Vagina (tissue), 2 donors: ENCODE results near the gene CATSPERB. TPM values are rescaled to one million over a fixed set of nuclear protein-coding genes. Genes with fewer than 3 reads are reported as not detected.

ENCODE experiments used
- DNase-seq, 2 donors: peaks; one replicate each; pipeline ENCODE4 v3.0.0-alpha.2; 2017; ENCODE audit errors: extremely low spot score in 2 of 2
- H3K27ac ChIP-seq: fragments of 200-600 bp; sonication (generic); one replicate; pipeline ENCODE4 v1.5.1; 2019
- H3K27me3 ChIP-seq: fragments of 200-600 bp; sonication (generic); one replicate; pipeline ENCODE4 v1.5.1; 2019
- H3K36me3 ChIP-seq, 2 donors: fragments of 200-600 bp; sonication (generic); one replicate each; pipeline ENCODE4 v1.5.1; 2017 to 2019
- H3K4me1 ChIP-seq: fragments of 200-600 bp; sonication (generic); one replicate; pipeline ENCODE4 v1.5.1; 2019
- H3K4me3 ChIP-seq, 2 donors: fragments of 200-600 bp; sonication (generic); 1 replicate in 1 of 2; 2 replicates in 1 of 2; pipeline ENCODE4 v1.5.1; 2016 to 2019
- H3K9me3 ChIP-seq: fragments of 200-600 bp; sonication (generic); one replicate; pipeline ENCODE4 v1.5.1; 2019
- CTCF ChIP-seq, 3 experiments: fragments of 450-650 bp in 2 of 3; fragments of 200-600 bp in 1 of 3; sonication (generic) in 1 of 3; IDR thresholded peaks; one replicate each; pipeline ENCODE4 v1.5.1; 2017 to 2019; ENCODE audit warnings: antibody characterized with exemption in 3 of 3, mild to moderate bottlenecking in 2 of 3, moderate library complexity in 2 of 3
- POLR2A ChIP-seq, 2 donors: fragments of 450-650 bp; IDR thresholded peaks; one replicate each; pipeline ENCODE4 v1.6.1; 2017; ENCODE audit warnings: antibody characterized with exemption in 2 of 2, mild to moderate bottlenecking in 2 of 2, moderate library complexity in 2 of 2
- POLR2AphosphoS5 ChIP-seq, 2 donors: sonication (generic); formaldehyde crosslinking; IDR thresholded peaks; one replicate each; pipeline ENCODE4 v1.9.0; 2017; ENCODE audit warnings: antibody characterized with exemption in 2 of 2, mild to moderate bottlenecking in 2 of 2, low read depth in 1 of 2; ENCODE audit not compliant: insufficient read depth in 1 of 2
- intact Hi-C: fragments of 100-400 bp; cut with DNase I; formaldehyde crosslinking; loops from one replicate; pipeline ENCODE4 v1.15.1; 2023
- total RNA-seq: library from RNA; depleted of rRNA; stranded (reverse); fragments of >200 nt; gene quantifications from one replicate; pipeline ENCODE4 v1.2.3, GENCODE V29; 2016

The CATSPERB gene
- total RNA-seq, 1 donor from 2014 or later: 5.2 TPM

- H3K4me3 ChIP-seq: no peak overlapping the region
- H3K27ac ChIP-seq: no peak overlapping the region
Measured at GRCh38 chr14:91737619-91738018, 5.7 kb upstream of the CATSPERB start.

DNA sequence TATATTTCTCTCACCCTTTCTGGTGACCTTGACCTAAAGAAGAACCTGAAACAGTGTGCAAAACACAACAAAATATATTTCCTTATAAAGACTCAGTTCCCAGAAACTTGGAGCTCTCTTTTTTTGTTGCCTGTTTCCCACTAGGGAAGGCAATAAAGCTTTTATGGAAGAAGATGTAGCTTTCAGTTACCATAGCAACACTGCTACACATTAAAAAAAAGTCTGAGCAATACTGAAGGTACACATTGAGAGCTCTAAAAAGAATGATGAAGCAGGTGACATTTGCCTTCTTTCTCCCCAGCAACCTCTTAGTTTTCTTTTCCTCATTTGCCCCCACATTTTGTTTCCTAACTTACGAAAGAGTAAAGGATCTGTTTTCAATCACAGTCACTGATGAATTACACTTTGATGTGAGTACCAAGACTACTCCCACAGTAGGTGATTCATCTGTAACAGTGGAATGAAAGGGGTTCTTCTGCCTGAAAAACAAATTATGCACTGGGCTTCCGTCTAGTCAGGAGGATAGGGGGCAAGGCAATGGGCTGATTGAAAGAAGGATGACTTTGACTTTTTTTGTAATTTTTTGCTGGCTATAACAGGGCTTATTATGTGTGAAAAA is 1.1 kb upstream of the CATSPERB start:
- H3K4me3 ChIP-seq: no peak overlapping the region
- intact Hi-C loops: no loop called here
- no peaks in the 10 kb centered on the region for H3K9me3 ChIP-seq
- H3K27ac ChIP-seq: no peak overlapping the region
- no peaks in the 10 kb centered on the region for H3K4me1 ChIP-seq
- no peaks in the 10 kb centered on the region for H3K36me3 ChIP-seq
- no peaks in the 10 kb centered on the region for H3K27me3 ChIP-seq
- TF ChIP-seq CTCF (IDR thresholded peaks at IDR 0.05) (no peak), POLR2A (IDR thresholded peaks at IDR 0.05) (no peak), POLR2AphosphoS5 (IDR thresholded peaks at IDR 0.05; ENCODE audit: insufficient read depth in 1 of 2, low read depth in 1 of 2) (no peak)
- DNase-seq: no peak

More at GRCh38 chr14:91737619-91738018, 5.7 kb upstream of the CATSPERB start:
- Histone ChIP-seq H3K4me1 (no peaks in the 10 kb centered on the region), H3K27me3 (no peaks in the 10 kb centered on the region), H3K36me3 (no peaks in the 10 kb centered on the region), H3K9me3 (no peaks in the 10 kb centered on the region)
- intact Hi-C loops: no loop called here
- TF ChIP-seq CTCF (IDR thresholded peaks at IDR 0.05): no peak
- no peak for DNase-seq

- H3K4me1 ChIP-seq: no peaks in the 10 kb centered on the region
- H3K27me3 ChIP-seq: no peaks in the 10 kb centered on the region
- intact Hi-C loops: no loop called here
- no peaks in the 10 kb centered on the region for H3K9me3 ChIP-seq
- TF ChIP-seq POLR2A (IDR thresholded peaks at IDR 0.05) (no peak), CTCF (IDR thresholded peaks at IDR 0.05) (no peak), POLR2AphosphoS5 (IDR thresholded peaks at IDR 0.05; ENCODE audit: insufficient read depth in 1 of 2, low read depth in 1 of 2) (no peak)
- H3K36me3 ChIP-seq: no peaks in the 10 kb centered on the region
- no peak for DNase-seq
- H3K27ac ChIP-seq: no peak overlapping the region
- H3K4me3 ChIP-seq: no peak overlapping the region
Measured at GRCh38 chr14:91732439-91732838, 553 bp upstream of the CATSPERB start.

GRCh38 chr14:91731018-91731417 is 868 bp downstream of the CATSPERB start:
- Histone ChIP-seq H3K9me3 (no peaks in the 10 kb centered on the region), H3K36me3 (no peaks in the 10 kb centered on the region), H3K4me1 (no peaks in the 10 kb centered on the region), H3K27ac (no peak overlapping the region), H3K4me3 (no peak overlapping the region), H3K27me3 (no peaks in the 10 kb centered on the region)
- DNase-seq: no peak
- intact Hi-C loops: no loop called here
- TF ChIP-seq CTCF (IDR thresholded peaks at IDR 0.05) (no peak), POLR2AphosphoS5 (IDR thresholded peaks at IDR 0.05; ENCODE audit: insufficient read depth in 1 of 2, low read depth in 1 of 2) (no peak), POLR2A (IDR thresholded peaks at IDR 0.05) (no peak)

DNA sequence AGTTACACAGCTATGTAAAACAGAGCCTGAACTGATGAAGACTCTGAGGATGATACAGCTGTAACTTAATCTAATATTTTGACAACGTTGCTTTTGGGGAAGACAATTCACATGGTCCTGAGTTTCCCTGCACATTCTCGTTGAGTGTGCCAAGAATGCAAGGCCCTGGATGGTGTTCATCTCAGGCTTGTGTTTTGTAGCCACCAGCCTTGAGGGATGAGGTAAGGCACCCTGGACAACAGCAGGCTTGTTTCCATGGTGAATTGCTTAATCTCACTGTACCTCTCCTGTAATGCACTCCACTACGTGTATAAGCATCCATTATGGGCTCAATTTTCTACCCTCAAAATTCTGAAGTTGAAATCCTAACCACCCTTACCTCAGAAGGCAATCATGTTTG is 2.1 kb downstream of the CATSPERB start:
- Histone ChIP-seq H3K4me3 (no peak overlapping the region), H3K9me3 (no peaks in the 10 kb centered on the region), H3K27ac (no peak overlapping the region), H3K36me3 (no peaks in the 10 kb centered on the region), H3K4me1 (no peaks in the 10 kb centered on the region), H3K27me3 (no peaks in the 10 kb centered on the region)
- intact Hi-C loops: no loop called here
- no peak for TF ChIP-seq POLR2AphosphoS5 (IDR thresholded peaks at IDR 0.05; ENCODE audit: insufficient read depth in 1 of 2, low read depth in 1 of 2)
- TF ChIP-seq POLR2A (IDR thresholded peaks at IDR 0.05): no peak
- no peak for TF ChIP-seq CTCF (IDR thresholded peaks at IDR 0.05)
- no peak for DNase-seq
